GM19328 (cell line): ENCODE results near the gene UBE3A.
"Not testable (repeated sequence)": the region's sequence is repeated elsewhere in the genome, so short reads cannot be mapped to it uniquely, and the experiment has no call there.

ENCODE experiments used
- ATAC-seq: cut with Tn5 transposase; IDR thresholded peaks from one replicate; pipeline ENCODE4 v1.9.1; 2021; ENCODE audit warnings: mild to moderate bottlenecking, moderate library complexity; ENCODE audit not compliant: unreplicated experiment

UBE3A gene

DNA sequence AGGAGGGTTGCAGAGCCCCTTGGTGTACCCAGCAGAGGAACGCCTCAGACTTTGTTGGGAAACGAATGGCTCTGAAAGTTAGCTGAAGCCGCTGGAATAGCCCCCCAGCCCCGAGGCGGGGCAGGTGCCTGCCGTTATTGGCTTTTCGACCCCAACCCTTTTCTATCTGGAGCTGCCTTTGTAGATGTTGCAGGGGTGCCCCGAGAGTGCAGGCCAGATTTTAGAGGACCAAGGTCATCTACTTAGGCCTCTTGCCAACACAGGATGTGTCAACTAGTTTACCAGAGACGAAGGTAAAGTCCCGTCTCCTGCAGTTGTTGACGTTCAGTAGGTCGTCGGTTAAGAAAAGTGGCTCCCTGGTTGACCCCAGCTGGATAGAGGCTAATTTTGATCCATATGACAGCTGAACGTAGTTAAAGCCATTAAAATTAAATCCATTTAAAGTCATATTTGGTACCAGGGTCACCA is 579 bp upstream of the UBE3A start:
- ATAC-seq: no peak

DNA sequence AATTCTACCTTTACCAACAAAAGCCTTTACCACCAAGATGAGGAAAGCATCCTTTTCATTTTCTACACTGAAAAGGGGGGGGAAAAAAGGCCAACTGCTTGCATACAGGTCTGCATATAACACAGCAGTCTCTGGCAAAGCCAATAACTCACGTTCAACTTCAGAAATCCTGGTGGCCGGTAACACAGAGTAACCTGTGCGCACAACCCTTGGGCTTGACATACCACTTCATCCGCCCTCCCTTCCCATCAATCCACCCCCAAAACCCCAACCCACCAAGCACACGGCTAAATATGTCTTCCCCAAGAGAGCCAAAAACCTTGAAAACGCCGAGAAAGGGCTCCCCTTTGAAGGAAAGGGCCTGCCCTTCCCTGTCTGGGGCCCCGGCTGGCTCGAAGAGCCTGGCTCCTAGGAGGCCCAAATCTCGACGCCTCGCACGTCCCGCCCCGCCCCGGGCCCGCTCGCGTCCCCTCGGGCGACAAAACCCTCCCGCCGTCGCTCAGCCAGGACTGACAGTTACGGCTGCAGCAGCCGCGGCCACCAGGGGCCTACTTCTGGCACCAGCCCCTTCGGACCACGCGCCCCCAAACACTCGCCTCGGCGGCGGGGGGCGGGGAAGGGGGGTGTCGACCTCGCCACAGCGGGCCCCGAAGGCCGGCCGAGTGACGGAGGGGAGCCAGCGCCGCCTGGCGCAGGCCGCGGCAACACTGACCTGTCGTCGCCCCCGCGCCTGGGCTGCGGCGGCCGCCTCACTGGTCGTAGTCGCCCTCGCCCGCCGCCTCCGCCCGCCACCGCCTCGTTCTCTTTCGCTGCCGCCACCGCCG is 835 bp downstream of the UBE3A start:
- peak; percentile 35 for ATAC-seq

DNA sequence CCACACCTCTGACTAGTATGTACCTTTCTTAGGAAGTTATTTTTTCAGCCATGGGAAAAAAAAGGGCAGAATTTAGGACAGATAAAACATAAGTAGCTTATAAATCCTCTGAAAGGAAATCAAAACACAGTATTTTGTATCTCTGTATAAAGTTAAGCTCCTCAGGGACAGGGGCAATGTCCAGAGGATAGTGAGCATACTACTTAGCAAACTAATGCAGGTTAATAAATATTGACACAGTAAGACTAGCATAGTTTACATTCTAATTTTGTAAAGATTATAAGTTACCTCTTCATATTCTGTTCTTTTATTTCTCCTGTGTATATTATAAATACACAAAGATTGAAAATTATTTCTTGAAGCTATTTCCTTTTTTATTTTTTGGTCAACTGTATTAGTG is 2.1 kb downstream of the UBE3A start:
- ATAC-seq: no peak

DNA sequence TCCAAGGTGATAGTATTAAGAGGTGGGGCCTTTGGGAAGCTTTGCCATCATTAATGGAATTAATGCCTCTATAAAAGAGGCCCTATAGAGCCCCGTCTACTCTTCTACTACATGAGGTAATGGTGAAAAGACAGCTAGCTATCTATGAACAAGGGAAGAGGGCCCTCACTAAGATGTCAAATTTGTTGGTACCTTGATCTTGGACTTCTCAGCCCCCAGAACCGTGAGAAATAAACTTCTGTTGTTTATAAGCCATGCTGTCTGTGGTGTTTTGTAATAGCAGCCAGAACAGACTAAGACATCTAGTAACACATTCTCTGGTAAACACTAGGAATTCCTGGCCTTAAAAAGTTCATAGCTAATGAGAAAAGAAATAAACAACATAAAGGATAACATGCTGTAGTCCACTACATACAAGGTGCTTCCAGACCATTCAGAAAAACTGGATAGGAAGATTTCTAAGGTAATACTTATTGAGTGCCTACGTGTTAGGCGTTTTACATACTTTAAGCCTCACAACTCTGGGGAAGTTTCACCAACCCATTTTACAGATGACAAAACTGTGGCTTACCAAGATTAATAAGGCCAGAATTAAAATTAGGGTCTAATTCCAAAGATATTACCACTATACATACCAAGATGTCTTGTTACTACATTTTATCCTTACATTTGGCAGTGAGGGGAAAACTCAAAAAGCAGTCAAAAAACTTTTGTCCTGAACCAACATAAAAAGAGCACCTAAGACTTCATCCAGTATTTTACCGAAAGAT is 3.2 kb downstream of the UBE3A start:
- no peak for ATAC-seq

DNA sequence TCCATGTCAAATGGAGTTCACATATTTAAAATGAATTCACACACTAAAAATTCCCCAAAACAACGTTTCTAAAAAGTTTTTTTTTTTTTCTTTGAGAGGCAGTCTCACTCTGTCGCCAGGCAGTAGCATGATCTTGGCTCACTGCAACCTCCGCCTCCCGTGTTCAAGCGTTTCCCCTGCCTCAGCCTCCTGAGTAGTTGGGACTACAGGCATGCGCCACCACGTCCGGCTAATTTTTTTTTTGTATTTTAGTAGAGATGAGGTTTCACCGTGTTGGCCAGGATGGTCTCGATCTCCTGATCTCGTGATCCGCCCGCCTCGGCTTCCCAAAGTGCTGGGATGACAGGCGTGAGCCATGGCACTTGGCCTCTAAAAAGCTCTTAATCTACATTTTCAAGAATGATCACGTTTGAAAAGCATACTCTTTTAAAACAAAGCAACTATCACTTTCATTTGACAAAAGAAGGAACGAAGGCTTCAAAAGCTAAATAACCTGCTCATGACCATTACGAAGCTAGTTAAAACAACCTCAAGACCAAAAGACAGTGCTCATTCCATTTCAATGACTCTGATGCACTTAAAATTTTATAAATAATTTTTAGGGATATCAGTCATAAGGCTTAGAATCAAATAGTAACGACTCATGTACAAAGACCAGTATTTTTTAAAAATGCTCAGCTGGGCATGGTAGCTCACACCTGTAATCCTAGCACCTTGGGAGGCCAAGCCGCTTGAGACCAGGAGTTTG is 5.5 kb downstream of the UBE3A start:
- ATAC-seq: no peak

DNA sequence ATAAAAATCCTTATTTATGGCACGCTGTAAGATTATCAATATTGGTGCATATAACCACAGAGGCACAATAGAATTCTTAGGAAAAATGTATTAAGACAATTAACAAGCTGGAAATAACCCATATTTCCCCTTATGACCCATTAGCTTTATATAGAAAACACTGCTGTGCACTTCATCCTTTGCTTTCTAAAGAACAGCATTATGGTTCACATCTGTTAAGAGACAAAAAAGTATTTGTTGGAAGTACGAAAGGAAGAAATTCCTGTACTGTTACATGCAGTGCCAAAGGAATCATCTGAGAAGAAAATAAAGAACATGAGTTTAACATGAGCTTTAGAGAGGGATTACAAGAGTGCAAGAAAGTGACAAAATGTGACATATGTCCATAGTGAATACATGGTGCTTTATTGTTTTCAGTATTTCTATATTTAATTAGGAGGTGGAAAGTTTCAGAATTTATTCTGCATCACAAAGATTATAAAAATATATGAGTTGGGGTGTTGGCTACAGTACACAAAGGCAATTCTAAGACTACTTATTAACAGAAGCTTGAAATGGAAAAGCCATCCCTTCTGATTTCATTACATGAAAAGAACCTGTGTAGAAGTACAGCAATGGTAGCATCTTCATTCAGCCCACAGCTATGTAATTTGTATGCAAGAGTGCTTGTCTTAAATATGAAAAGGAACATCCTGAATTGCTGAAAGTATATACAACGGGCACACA is 6.8 kb downstream of the UBE3A start:
- no peak for ATAC-seq

DNA sequence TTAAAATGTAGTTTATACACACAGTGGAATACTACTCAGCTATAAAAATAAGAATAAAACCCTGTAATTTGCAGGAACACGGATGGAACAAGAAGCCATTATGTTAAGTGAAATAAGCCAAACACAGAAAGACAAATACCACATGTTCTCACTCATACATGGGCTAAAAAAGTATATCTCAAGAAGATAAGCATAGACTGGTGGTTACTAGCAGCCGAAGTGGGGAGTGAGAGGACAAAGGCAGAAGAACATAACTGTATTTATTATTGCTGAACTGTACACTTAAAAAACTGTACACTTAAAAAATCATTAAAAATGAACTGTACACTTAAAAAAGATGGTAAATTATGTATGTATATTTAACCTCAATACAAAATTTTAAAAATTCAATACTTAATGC is 11.0 kb downstream of the UBE3A start:
- ATAC-seq: no peak

DNA sequence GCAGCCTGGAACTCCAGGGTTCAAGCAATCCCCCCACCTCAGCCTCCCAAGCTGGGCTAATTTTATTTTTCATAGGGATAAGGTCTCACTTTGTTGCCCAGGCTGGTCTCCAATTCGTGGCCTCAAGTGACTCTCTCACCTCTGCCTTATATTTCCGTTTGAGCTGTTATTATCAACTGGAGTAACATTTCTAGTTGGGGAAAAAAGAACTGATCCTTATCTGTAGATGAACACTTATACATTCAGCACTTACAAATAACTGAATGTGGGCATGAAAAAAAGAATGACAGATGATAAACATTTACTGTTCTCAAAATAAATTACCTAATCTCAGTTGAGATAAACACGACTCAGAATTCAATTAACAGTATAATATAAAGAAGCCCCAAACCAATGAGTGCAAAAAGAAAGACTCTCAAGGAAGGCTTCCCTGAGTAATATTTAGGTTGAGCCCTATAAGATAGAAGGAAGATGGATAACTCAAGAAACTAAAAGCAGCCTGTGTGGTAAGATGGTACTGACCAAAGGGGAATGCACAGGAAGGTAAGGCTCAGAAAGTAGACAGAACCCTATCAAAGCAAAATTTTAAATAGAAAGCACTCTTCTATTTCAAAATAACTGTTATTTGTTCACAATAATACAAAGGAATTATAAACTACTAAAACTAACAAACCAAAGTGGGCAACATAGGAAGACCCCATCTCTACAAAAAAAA is 11.8 kb downstream of the UBE3A start:
- no peak for ATAC-seq

DNA sequence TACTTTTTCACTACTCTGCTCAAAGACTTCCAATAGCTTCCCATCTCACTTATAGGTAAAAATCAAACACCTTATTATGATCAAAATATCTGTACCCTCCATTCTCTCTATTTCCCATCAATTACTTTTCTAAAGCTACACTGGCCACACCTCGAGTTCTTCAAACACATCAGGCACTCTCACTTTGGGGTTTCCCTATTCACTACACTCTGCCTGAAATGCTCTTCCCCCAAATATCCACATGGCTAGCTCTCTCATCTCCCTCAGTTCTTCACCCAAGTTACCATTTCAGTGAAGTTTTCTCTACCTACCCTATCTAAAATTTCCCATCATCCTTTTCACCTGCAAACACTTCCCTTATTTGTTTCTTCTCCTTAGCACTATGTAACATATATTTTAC is 14.8 kb downstream of the UBE3A start:
- no peak for ATAC-seq

DNA sequence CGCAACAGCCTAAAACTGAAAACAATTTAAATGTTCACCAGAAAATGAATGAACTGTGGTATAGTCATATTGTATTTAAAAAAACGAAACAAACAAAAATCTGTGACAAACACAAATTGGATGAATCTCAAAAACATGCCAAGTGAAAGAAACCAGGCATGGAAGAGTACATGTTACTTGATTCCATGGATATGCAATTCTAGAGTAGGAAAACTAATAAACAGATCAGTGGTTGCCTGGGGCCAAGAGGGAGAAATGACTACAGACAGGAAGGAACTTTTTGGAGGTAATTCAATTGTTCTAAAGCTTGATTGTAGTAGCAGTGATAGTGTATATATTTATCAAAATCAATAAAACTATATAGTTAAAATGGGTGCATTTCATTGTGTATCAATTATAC is 16.8 kb downstream of the UBE3A start:
- ATAC-seq: no peak

DNA sequence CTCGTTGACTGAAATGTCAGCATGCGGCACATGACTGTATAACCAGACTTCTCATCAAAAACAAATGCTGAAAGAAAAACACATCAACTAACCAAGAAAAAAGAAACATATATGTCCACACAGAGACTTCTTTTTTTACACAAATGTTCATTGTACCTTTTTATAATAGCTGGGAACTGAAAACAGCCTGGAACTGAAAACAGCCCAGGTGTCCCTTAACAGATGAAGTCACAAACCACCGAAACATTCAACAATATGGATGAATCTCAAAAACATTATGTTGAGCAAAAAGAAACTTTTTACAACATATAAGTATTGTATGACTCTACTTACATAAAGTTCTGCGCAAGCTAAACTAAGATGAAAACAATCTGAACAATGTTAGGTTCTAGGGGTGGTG is 20.6 kb downstream of the UBE3A start:
- no peak for ATAC-seq

DNA sequence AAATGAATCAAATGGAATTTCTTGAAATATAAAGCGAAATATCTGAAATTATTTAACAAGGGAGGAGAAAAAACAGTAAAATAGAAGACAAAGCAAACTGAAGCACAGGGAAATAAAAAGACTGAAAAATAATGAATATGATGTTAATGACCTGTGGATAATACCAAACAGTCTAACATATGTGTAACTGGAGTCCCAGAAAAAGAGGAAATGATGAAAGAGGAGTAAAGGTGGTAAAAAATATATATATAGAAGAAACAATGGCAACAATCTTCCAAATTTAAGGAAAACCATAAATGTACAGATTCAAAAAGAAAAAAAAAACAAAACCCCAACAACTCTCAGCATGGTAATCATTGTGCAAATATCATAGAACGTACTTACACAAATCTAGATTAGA is 21.2 kb downstream of the UBE3A start:
- ATAC-seq: no peak

DNA sequence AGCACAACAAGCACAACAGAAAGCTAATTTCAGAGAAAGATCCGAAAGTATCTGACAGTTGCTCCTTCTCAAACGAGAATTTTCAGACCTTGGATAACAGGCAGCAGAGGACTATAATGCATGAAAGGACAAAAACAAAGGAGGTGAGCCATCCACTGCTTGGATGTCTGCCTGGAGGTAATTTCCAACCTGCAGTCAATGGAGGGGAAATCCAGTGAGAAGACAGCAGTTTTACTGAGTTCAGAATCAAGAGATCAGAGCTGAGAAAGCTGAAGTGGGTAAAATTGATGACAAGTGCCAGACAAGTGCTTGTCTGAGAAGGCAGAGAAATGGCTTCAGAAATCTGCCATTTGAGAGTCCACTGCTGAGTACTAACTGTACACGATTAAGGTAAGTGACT is 22.1 kb downstream of the UBE3A start:
- ATAC-seq: no peak

DNA sequence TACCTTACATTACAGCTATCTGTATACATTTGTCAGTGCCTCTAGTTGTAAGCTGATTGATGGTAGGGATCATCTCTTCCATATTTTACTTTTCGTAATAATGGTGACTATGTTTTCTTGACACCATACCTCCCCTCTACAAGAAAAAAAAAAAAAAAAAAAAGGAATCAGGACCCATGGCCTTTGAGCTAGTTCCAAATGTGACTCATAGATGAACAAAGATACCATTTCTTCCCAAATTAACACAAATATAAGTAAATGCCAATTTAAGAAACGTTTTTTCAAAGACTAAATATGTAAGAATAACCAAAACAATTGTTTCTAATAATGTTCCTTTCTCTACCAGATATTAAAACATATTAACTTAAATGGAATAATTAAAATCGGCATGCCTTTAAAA is 23.1 kb downstream of the UBE3A start:
- ATAC-seq: no peak

DNA sequence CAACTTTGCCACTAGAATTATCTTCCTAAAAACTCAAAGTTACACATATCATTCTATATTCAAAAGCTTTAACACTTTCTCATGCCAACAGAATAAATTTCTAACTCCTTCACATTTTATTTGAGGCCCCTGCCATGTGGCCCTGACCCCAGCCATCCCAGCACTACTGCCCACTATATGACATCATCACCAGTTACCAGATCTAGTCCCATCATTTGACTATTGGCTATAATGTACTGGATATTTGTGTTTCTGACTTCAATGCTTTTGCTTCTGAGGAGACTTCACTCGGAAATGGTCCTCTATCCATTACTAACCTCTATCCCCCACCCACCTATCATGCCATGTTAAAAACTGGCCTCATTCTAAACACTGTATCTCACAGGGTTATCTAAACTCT is 23.6 kb downstream of the UBE3A start:
- ATAC-seq: no peak

DNA sequence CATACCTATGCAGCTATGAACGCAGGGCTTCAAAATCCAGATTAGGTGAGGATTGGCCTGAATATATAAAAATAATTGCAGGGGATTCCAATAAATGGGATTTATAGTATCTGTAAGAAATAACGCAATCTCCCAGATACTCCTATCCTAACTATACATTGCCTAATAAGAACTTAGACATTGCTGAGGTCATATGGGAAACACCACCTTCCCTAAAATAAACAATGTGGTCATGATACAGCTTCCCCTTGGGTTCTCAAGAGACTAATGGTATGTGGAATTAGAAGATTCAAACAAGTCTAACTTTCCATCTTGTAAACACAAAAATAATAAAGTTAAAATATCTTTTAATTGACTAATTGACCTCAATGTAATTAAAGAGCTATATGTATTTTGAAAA is 28.2 kb downstream of the UBE3A start:
- no peak for ATAC-seq

DNA sequence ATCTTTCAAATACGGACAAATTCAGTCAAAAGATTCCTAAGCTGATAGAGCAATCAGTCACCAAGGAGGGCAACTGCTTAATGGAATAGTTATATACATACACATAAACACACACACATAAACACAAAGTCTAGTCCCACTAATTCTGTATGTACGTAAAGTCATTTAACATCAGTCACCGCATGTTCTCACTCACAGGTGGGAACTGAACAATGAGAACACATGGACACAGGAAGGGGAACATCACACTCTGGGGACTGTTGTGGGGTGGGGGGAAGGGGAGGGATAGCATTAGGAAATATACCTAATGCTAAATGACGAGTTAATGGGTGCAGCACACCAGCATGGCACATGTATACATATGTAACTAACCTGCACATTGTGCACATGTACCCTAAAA is 29.1 kb downstream of the UBE3A start:
- ATAC-seq: not testable (repeated sequence)

DNA sequence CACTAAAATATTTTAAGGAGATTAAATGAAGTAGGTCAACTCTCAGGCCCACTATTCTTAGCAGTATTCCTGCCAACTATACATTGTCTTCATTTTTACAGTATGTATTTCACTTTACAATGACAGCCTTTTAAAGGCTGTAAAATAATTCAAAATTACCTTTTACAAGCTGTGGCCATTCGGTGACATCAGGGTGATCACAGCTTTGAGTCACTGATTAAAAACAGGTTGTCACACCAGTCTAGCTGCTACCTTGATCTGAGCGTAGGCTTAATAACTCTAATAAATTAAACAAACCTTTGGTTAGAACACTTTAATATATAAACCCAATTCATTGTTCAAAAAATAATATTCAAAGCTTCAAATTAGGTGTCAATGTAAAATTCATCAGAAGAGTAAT is 29.9 kb downstream of the UBE3A start:
- ATAC-seq: no peak

DNA sequence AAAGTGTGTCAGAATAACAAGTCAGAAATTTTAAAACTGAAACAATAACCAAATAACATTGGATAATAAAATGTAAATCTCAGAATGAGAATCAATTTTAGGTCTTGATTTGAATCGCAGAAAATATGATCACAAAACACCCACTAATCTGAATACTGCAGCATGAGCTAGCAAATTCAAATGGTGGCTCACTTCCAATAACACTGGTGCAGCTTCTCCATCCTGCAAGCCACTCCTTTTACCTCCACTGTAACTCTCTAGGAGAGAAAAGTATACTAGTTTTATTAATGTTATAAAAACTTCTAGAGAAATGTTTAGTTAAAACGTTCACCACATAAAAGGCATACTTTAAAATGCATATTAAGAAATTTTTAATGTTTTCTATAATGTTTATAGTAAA is 30.4 kb downstream of the UBE3A start:
- no peak for ATAC-seq

DNA sequence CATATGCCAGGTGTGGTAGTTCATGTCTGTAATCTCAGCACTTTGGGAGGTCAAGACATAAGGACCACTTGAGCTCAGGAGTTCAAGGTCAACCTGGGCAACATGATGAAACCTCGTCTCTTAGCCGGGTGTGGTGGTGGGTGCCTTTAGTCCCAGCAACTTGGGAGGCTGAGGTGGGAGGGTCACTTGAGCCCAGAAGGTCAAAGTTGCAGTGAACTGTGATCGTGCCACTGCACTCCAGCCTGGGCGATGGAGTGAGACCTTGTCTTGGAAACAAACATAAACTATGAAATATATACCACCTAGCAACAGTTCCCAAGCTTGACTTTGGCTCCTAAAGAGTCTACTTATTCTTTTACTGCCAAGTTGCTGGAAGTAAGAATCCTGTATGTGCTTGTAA is 30.9 kb downstream of the UBE3A start:
- no peak for ATAC-seq
